NK-92 (cell line): ENCODE results near the gene MBNL1.

Experiments
- DNase-seq: peaks from one replicate; lab custom pipeline; 2025; ENCODE audit not compliant: unreplicated experiment; lab: John Stamatoyannopoulos, UW

MBNL1 gene

GRCh38 chr3:152469248-152470025 is 200.7 kb downstream of the MBNL1 start:
- no peak for DNase-seq

GRCh38 chr3:152470095-152470494 is 201.4 kb downstream of the MBNL1 start:
- no peak for DNase-seq

- DNase-seq = no peak
These were observed 202.2 kb downstream of the MBNL1 start for GRCh38 chr3:152470893-152471292.

- DNase-seq = no peak
These were observed 203.3 kb downstream of the MBNL1 start for GRCh38 chr3:152471814-152472671.

GRCh38 chr3:152472672-152472954 is 203.9 kb downstream of the MBNL1 start:
- DNase-seq = no peak

- no peak for DNase-seq
These were observed 205.9 kb downstream of the MBNL1 start for GRCh38 chr3:152474585-152474984.

- DNase-seq = no peak
These were observed 208.7 kb downstream of the MBNL1 start for GRCh38 chr3:152477422-152477821.

GRCh38 chr3:152480282-152480953 is 211.7 kb downstream of the MBNL1 start:
- no peak for DNase-seq

- DNase-seq = no peak
These were observed 217.6 kb downstream of the MBNL1 start for GRCh38 chr3:152486364-152486763.

- no peak for DNase-seq
These were observed 219.7 kb downstream of the MBNL1 start for GRCh38 chr3:152488449-152488848.

- DNase-seq = no peak
These were observed 223.2 kb downstream of the MBNL1 start for GRCh38 chr3:152491922-152492321.

- DNase-seq = no peak
These were observed 227.6 kb downstream of the MBNL1 start for GRCh38 chr3:152496286-152496685.

GRCh38 chr3:152496716-152497115 is 228.0 kb downstream of the MBNL1 start:
- DNase-seq = no peak

GRCh38 chr3:152497457-152497856 is 228.7 kb downstream of the MBNL1 start:
- no peak for DNase-seq

GRCh38 chr3:152497890-152498289 is 229.2 kb downstream of the MBNL1 start:
- no peak for DNase-seq

- no peak for DNase-seq
These were observed 231.2 kb downstream of the MBNL1 start for GRCh38 chr3:152499791-152500385.

GRCh38 chr3:152505926-152506325 is 237.2 kb downstream of the MBNL1 start:
- no peak for DNase-seq

GRCh38 chr3:152508705-152509104 is 240.0 kb downstream of the MBNL1 start:
- no peak for DNase-seq

- DNase-seq = no peak
These were observed 243.2 kb downstream of the MBNL1 start for GRCh38 chr3:152511904-152512303.

GRCh38 chr3:152513301-152513960 is 244.7 kb downstream of the MBNL1 start:
- no peak for DNase-seq
